NCI-H1092 treated with DMSO at 0.1 percent for 48 hours (cell line): Measurements from ENCODE around the gene CHCHD6.

Experiments
- DNase-seq: peaks from one replicate; lab custom pipeline; 2025; lab: John Stamatoyannopoulos, UW

Gene CHCHD6

DNA sequence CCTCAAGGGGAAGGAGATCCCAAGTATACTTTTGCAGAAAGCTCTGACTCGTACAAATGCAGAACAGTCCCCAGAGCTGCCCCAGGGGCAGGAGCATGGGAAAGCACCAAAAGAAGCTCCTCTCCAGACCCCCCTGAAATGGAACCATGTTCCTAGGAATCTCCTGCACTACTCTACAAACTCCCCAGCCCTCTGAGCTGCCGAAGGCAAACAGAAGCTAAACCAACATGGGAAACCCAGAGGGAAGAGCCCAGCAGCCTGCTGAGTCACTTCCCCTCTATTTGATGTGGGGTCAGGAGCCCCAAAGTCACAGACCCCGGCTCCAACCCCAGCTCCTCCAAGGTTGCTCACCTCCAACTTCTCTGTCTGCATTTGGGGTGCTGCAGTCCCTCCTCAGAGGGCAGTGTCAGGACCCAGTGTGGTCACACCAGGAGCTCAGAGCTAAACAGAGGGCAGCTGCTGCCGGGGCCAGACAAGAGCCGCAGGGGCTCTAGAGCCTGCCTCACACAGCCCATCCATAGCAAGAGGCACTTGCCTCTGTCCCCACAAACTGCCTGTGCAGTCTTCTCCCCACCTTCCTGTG, 275.1 kb downstream of the CHCHD6 start:
- no peak for DNase-seq

DNA sequence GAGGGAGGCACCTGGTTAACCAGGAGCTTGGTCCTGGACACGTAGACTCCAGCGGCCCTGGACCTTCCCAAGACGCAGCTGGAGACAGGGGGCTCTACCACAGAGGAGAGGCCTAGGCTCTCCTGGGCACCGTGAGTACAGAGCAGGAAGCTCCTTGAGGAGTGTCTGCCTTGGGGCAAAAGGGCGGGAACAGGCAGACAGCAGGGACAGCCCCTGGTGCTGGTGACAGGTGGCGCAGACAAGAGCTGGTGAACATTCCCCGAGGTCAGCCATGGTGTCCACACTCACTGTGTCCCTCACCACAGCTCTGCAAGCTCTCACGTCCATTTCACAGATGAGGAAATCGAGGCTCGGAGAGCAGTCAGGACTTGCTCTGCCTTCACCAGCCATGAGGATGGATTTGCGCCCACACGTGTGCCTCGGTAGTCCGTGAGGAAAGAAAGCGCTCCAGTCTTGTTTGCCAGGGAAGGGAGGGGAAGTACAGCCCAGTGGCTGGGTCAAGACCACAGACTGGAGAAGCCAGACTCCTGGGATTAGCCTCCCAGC, 276.3 kb downstream of the CHCHD6 start:
- DNase-seq = no peak

DNA sequence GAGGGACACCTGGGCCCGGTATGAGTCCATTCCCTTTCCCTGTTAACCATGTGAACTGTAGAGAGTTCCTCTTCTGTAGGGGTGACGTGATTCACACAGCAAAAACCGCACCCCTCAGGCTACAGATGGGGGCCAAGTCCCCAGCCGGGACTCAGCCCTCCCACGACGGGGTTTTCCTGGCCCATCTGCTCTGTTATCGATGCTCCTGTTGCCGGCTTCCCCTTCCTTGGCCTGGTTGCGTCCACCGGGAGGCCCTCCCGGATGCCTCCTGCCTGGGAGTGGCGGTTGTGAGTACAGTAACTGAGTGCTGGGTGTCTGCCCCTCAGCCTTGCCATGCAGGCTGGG, 278.1 kb downstream of the CHCHD6 start:
- no peak for DNase-seq

DNA sequence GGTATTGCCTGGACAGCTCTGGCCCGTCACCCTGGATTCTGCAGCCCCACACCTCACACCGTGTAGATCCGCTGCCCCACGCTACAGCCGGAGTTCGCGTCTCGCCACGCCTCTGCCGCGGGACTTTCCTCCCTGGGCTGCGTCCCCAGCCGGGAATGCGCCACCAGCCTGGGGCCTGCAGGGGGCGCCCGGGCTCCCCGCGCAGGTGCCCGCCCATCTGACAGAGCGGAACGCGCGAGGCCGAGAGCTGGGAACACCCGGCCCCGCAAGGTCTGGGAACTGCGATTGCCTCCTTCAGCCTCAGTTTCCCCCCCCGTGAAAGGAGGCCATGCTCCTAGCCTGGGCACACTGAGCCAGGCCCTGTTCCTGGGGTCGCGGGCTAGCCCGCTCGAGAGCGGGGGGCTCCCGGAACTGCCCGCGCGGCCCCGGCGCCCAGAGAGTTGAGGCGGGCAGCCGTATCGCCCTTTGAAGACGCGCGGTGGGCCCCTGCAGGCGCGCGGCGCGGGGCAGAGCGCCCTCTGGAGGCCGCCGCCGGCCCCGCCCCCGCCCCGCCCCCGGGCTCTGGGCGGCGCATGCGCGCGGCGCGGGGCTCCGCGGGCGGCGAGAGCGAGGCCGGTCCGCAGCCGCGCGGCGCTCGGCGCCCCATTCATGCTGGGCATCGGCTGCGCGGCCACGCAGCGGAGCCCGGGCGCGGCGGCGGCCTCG, 278.6 kb downstream of the CHCHD6 start, which contains the start of gene PLXNA1:
PLXNA1 (plus strand) TSS at position 645 of the 705 bp plus-strand sequence. CDS start 5,479 bp downstream, outside the sequence.
- DNase-seq = peak; percentile 47

DNA sequence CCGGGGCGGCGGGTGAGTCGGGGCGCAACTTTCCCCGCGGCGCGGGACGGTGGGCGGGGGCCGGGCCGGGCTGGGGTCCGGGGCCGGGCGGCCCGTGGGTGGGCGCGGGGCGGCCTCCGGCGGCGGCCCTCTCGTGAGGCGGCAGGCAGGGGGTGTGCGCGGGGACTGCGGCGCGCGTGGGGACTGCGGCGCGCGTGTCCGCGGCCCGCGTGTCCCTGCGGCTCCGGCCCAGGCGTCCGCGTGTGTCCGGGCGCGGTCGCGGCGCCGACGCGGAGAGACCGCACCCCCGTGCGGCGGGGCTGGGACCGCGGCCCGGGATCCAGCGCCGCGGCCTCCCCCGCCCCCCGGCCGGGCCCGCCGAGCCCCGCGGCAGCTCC, 279.2 kb downstream of the CHCHD6 start:
- DNase-seq = no peak

DNA sequence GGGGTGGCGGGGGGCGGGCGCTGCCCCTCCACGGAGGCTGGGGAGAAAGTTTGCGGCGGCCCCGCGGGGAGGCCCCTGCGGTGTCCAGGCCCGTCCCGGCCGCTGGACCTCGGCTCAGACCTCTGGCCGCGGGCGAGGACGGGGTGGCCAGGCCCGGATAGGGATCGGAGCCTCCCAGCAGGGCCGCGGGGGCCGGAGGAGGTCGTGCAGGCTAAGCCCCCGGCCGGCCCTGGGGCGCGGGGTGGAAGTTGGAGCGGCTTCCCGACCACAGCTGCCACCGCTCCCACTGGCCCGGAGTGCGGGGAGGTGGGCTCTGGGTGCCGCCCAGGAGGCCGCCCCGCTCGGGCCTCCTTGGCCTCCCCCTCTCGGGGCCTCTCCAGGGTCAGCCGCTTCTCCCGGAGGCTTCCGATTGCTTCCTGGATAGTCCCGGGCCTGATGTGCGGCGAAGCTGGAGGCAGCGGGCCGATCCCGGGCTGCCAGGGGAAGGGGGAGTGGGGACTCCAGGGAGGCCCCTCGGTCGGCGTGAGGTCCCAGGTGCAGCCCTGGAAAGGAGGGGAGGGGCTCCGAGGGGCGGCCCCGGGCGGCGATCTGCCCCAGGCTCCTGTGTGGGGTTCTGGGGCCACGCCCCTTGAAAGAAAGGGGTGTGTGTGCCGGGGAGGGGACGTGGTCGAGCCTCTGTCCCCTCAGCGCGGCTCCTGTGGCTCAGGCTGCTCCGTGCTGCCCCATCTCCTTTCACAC, 279.8 kb downstream of the CHCHD6 start:
- no peak for DNase-seq

DNA sequence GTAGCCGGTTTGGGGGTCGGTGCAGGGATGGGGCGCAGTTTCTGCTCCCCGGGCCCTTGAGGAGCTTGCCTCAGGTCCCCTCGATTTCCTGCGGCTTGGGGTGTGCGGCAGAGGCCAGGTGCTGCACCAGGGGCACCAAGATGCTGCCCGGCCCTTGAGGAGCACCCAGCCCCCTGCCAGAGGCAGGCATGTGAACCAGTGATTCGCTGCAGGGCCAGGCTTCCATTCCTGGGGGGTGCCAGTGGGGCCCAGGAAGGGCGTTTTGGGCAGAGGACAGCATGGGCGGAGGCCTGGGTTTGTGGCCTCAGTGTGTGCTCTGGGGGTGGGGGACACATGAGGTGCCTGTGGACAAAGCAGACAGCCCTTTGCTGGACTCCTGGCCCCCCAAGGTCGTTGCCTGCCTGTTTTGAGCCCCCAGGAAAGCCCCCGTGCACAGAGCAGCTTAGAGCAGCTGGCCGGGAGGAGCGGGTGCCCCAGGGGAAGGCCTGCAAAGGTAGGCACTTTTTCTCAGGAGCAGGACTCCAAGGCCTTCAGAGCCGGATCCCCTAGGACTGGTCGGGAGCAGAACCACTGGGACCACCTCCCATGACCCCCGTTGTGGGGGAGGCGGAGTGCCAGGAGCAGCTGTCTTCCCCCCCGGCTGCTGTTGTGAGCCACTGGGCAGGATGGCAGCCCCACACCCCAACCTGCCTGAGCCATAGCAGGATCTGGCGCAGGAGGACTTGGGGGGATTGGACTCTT, 280.5 kb downstream of the CHCHD6 start:
- no peak for DNase-seq

DNA sequence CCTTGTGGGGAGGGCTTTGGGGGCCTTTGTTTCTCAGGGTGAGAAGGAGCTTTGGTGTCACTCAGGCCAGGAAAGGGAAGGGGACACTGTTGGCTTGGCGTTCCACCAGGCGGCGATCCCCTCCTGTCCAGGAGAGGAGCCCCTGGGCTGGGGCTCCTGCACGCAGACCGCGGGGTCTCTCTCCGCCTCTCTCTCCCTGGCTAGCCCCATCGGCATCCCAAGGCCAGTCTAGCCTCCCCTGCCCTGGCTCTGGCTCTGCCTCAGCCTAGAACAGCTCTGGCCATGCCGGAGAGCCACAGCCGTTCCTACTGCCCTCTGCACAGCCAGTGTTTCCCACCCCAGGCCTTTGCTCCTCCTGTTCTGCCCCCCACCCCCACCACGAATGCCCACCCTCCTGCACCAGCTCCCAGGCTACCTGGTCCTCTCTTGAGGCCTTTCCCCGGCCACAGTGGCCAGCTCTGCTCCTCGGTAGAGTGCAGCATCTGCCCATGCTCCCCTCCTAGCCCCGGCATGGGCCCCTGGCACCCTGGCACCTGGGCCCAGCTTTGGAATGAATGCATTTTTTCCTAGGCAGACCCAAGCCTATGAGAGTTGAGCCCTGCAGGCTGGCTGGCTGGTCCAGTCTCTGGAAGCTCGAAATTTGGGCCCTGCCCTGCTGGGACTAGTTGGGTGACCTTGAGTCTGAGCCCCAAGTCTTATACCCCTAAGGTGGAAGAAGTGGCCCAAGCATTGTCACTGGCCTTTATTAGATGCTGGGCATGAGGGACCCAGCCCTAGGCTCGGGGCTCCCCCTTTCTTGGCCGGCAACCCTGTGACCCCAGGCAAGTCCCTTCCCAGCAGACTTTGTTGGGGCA, 281.3 kb downstream of the CHCHD6 start:
- DNase-seq = no peak

DNA sequence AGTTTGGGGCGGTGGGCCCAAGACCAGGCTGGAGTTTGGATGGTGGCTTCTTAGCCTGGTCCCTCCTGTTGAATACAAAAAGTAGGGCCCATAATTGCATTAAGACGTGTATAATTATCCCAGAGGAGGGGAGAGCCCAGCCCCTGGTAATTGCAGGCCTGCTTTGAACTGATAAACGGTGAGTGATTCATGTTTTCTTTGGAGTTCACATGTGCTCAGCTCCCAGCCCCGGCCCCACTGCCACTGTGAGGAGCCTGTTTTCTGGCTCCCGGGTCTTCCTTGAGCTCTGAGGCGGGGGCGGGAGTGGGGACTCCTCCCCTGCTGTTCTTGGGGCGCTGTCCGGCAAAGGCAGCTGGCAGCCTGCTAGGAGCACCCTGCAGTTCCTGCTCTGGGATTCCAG, 282.0 kb downstream of the CHCHD6 start:
- no peak for DNase-seq

DNA sequence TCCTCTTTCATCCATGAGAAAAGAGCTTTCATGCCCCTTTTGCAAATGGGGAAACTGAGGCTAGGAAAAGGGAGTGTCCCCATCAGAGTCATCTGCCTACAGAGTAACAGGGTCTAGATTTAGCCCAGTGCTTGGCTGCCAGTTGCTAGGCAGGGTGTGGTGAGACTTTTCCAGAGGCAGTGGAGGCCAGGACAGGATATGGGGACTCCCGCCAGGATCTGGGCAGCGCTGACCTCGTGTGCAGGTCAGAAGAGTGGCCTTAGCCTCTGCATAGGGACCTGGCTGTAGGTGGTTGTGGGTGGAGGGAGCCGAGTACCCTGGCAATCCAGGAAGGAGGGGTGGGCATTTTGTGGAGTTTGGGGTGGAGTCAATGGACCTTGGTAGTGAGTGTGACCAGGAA, 283.1 kb downstream of the CHCHD6 start:
- DNase-seq = no peak

DNA sequence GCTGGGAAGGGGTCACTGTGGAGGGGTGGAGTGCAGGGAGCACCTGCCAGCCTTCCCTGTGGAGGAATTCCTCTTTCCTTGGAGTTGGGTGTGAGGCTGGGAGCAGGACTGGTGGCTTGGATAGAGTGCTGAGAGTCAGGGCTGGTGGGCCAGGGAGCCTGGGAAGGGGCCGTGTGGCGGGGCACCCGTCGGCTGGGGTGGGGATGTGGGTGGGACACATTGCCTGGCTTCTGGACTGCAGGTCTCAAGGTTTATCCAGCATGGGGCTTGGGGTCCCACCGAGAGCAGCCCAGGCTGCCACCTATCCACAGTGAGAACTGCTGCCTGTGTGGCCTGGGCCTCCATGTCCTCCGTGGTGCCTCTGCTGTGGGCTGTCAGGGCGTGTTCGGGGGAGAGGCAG, 283.6 kb downstream of the CHCHD6 start:
- DNase-seq = no peak

DNA sequence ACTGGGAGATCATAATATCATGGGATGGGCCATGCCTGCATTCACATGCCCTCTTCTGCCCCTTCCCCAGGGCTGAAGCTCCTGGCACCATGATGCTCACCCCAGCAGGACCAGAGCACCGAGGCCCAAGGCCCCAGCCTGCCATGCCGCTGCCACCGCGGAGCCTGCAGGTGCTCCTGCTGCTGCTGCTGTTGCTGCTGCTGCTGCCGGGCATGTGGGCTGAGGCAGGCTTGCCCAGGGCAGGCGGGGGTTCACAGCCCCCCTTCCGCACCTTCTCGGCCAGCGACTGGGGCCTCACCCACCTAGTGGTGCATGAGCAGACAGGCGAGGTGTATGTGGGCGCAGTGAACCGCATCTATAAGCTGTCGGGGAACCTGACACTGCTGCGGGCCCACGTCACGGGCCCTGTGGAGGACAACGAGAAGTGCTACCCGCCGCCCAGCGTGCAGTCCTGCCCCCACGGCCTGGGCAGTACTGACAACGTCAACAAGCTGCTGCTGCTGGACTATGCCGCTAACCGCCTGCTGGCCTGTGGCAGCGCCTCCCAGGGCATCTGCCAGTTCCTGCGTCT, 284.5 kb downstream of the CHCHD6 start:
- no peak for DNase-seq

DNA sequence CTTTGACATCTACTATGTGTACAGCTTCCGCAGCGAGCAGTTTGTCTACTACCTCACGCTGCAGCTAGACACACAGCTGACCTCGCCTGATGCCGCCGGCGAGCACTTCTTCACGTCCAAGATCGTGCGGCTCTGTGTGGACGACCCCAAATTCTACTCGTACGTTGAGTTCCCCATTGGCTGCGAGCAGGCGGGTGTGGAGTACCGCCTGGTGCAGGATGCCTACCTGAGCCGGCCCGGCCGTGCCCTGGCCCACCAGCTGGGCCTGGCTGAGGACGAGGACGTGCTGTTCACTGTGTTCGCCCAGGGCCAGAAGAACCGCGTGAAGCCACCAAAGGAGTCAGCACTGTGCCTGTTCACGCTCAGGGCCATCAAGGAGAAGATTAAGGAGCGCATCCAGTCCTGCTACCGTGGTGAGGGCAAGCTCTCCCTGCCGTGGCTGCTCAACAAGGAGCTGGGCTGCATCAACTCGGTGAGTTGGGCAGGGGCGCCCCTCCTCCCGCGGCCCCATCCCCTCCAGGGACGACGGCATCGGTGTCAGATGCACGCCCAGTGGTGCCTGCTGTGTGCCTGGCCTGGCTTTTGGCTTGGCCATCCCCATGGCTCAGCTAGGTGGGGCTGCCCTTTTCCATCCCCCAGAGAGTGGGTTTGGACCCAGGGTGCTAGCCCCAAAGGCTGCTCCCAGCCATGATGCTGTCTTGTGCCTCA, 285.4 kb downstream of the CHCHD6 start:
- DNase-seq = no peak

DNA sequence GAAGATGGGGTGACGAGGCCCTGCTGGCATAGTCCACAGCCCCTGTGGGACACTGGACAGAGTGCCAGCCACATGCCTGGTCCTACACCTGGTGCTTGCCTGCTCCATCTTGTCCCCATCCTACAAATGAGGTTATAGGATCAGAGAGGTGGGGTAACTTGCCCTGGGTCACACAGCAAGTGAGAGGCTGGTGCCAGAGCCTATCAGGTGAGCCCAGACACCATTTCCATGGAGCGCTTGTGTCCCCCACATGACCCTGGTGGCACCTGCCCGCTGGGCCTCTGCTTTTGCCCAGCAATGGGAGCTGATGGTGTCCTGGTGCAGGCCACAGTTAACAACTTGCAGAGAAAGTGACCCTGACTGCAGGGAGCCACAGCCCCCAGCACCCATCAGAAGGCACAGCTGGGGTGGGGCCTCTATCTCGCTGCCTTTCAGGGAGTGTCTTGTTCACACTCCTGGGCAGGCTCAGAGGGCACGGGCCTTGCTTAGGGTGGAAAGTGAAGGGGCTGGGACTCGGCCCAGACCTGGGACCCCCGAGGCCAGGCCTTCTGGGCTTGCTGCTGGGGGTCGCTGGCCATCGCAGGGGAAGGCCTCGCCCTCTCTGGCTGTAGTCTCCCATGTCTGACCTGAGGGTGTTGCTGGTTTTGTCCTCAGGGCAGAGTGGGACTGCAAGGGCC, 286.1 kb downstream of the CHCHD6 start:
- DNase-seq = no peak

DNA sequence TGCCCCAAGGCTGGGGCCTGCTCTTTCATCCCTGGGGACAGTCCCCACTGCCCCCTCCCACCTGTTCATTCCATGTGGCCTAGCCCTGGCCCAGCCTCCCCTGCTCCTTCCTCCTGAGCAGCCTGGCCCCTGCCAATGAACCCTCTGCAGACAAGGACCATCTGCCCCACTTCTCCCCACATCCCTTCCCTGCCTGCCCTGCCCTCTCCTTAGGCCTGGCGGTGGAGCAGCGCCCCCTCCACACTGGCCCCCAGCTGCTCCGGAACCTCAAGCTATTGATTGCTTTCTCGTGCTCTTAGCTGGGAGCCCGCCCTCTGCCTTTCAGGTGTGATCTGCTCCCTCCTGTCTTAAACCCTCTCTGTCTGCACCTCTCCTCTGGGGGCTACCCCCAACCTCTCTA, 286.9 kb downstream of the CHCHD6 start:
- no peak for DNase-seq

DNA sequence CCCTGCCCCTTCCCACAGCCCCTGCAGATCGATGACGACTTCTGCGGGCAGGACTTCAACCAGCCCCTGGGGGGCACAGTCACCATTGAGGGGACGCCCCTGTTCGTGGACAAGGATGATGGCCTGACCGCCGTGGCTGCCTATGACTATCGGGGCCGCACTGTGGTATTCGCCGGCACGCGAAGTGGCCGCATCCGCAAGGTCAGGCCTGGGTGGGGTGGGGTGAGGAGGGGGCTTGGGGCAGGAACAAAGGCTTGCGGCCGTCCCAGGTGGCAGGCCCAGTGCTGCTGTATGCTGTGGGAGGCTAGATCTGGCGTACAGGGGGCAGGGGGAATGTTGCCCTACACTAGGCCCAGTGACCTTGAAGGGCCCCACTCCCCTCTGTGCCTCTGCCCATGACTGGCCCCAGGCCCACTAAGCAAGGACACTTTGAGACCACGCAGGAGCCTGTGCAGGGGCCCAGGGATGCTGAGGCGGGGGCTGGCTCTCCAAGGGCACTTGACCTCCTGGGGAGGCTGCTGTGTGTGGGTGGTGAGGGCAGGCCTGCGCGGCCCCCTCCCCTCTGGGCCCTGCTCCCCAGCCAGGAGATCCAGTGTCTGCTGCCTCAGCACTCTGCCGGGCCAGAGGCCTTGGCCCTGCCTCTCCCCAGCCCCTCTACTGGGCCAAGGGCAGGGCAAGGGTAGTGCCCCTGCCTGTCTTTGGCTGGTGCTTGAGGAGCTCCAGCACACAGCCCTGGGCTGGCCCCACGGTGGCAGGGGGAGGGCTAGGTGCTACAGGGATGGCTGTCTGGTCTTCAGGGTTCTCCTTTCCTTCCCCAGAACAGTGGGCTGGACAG, 287.5 kb downstream of the CHCHD6 start:
- DNase-seq = no peak

DNA sequence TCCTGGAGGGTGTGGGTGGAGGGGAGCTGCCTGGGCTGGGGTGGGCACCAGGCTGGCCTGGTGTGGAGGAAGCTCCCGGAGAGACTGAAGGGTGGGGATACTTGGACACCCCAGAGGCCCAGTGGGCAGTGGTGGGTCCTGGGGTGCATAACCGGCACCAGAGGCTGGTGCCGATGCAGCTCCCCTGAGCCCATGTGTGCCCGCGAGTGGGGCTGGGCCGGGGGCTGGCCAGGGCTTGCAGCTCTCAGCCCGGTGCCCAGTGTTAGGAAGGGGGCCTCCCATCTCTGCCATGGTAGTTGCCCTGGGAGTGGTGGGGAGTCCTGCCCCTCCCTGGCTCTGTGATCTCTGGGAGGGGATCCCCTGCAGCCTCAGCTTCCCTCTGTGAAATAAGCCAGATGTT, 288.2 kb downstream of the CHCHD6 start:
- DNase-seq = no peak

DNA sequence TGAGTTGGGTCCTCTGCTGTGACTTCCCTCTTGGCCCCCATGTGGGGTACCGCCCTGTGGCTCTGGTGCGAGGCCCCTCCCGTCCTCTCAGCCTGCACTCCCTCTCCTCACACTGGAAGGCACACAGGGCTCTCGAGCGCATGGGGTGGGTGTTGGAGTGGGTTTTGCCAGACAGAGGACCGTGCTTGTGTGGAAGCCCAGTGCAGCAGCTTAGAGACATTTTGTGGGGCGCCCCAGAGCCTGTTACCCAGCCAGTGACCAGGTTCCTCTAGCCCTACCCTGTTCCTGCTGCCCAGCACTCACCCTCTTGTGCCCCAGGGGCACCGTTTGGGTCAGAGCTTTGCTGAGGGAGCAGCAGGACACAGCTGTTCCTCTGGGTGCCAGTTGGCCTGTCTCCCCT, 288.7 kb downstream of the CHCHD6 start:
- DNase-seq = no peak

DNA sequence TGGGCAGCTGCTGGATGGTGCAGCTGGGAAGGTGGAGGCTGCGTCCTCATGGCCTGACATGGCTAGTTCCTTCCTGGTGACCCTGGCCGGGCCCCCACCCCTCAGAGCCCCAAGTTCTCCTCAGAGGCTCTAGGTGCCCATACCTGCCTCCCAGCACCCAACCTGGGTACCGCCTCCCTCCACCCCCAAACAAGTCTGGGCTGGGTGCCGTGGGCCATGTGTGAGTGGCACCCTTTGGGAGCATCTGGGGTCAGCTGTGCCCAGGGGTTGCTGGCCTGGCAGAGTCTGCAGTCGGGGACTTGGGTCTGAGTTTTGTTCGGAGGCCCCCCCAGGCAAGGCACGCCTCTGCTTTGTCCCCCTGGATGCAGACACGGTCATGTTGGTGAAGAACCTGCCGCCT, 289.4 kb downstream of the CHCHD6 start:
- no peak for DNase-seq
